Psoas muscle (tissue), 8 donors: ENCODE data around the gene ADAMTS15. TPM values are rescaled to one million over a fixed set of nuclear protein-coding genes. Genes with fewer than 3 reads are reported as not detected.

ENCODE experiments used
- ATAC-seq, 4 donors: fragments of 200-7000 bp; cut with Tn5 transposase; one replicate each; pipeline ENCODE4 v1.9.1; 2020; ENCODE audit warnings: moderate library complexity in 3 of 4, mild to moderate bottlenecking in 2 of 4
- DNase-seq, 2 donors: peaks; one replicate each; pipeline ENCODE4 v3.0.0-alpha.2; 2020
- H3K27ac ChIP-seq: fragments of 200-600 bp; one replicate; pipeline ENCODE4 v1.8.0; 2022
- H3K27me3 ChIP-seq, 3 donors: fragments of 200-600 bp in 1 of 3; one replicate each; pipeline versions ENCODE4 v1.6.1 to v1.8.0; 2013 to 2022; ENCODE audit warnings: low read length in 2 of 3, mild to moderate bottlenecking in 2 of 3, moderate library complexity in 1 of 3; ENCODE audit not compliant: insufficient read depth in 3 of 3
- H3K36me3 ChIP-seq, 2 donors: fragments of 200-600 bp in 1 of 2; one replicate each; pipeline versions ENCODE4 v1.6.1 to v1.8.0; 2013 to 2022; ENCODE audit warnings: low read depth in 1 of 2, mild to moderate bottlenecking in 1 of 2, moderate library complexity in 1 of 2; ENCODE audit not compliant: insufficient read depth in 1 of 2
- H3K4me1 ChIP-seq: fragments of 200-600 bp; one replicate; pipeline ENCODE4 v1.8.0; 2022
- H3K4me3 ChIP-seq: fragments of 200-600 bp; one replicate; pipeline ENCODE4 v1.8.0; 2022; ENCODE audit warnings: mild to moderate bottlenecking
- H3K9me3 ChIP-seq: fragments of 200-600 bp; one replicate; pipeline ENCODE4 v1.8.0; 2022
- WGBS, 3 donors: extraction: QIAGEN DNeasy Blood & Tissue Kit; methylation state at CpG; one replicate each; pipeline versions ENCODE4 v1.1.6 to v1.1.7; 2013; 5-methylcytosine and 5-hydroxymethylcytosine counted together
- intact Hi-C, 2 donors: fragments of 100-400 bp; cut with DNase I; formaldehyde crosslinking; loops; one replicate each; pipeline versions ENCODE4 v1.11.0 to v1.14.2; 2022
- polyA plus RNA-seq, 3 donors: library from polyadenylated mRNA; stranded (reverse); fragments of 200-250 nt; gene quantifications; one replicate each; pipeline ENCODE4 v1.2.3, GENCODE V29; 2013
- total RNA-seq, 4 donors: library from RNA; stranded (reverse); fragmentation: NEBNext Ultra II Directional in 2 of 4; extraction: Animal tissue kit (Norgen Biotek cat#: 25700) in 2 of 4; gene quantifications; one replicate each; pipeline versions ENCODE4 v1.2.1 to v1.2.4, GENCODE V29; 2021 to 2023
- TF ChIP-seq, protein P1 (sequence below): fragments of 200-600 bp; IDR thresholded peaks from one replicate; pipeline ENCODE4 v1.8.0; 2022; ENCODE audit warnings: antibody characterized with exemption
- donor health status: healthy with polysubstance abuse.
- donor health status: DM: no; HTN: no; CAD: no; lungs with moderate emphysema.
- donor health status: Bipolar disorder and iron deficiency.
- donor health status: healthy.
- donor health status: DM: yes; HTN: yes; CAD: no.
- donor health status: DM: no; HTN: no; CAD: no.
- donor health status: DM: no; HTN: no; CAD: no.
- donor health status: DM: yes; HTN: yes; CAD: no.

Gene ADAMTS15
- total and polyA plus RNA-seq, 7 donors = 0.66 to 3.1 (median 1.6) TPM

DNA sequence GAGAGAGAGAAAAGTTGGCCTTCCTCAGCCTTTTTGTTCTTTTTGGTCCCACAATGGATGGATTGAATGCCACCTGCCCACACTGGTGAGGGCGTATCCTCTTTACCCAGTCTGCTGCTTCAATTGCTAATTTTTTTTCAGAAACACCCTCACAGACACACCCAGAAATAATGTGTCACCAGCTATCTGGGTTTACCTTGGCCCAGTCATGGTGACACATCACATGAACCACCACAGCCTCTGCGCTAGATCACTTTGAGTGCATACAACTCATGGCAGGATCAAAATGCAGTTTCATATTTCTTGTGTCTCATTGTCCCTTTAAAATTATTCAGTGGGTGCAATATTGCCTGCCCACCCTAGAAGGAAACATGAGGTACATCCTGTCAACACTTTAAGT lies 63.3 kb downstream of the ADAMTS15 start:
- H3K4me3 ChIP-seq = no peak overlapping the region
- peaks cover 25% of the 10 kb centered on the region for H3K4me1 ChIP-seq
- intact Hi-C loops = loop anchor here in 1 of 2 donors (10.0 kb wide), 1 partner anchor 143 kb away; no protein-coding TSS in a partner anchor
- TF ChIP-seq, protein P1, sequence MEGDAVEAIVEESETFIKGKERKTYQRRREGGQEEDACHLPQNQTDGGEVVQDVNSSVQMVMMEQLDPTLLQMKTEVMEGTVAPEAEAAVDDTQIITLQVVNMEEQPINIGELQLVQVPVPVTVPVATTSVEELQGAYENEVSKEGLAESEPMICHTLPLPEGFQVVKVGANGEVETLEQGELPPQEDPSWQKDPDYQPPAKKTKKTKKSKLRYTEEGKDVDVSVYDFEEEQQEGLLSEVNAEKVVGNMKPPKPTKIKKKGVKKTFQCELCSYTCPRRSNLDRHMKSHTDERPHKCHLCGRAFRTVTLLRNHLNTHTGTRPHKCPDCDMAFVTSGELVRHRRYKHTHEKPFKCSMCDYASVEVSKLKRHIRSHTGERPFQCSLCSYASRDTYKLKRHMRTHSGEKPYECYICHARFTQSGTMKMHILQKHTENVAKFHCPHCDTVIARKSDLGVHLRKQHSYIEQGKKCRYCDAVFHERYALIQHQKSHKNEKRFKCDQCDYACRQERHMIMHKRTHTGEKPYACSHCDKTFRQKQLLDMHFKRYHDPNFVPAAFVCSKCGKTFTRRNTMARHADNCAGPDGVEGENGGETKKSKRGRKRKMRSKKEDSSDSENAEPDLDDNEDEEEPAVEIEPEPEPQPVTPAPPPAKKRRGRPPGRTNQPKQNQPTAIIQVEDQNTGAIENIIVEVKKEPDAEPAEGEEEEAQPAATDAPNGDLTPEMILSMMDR = no peak
- DNase-seq (no peak), ATAC-seq (no peak)
- H3K9me3 ChIP-seq = no peaks in the 10 kb centered on the region
- no peaks in the 10 kb centered on the region for H3K27me3 ChIP-seq
- WGBS, 3 donors = 73 to 99% (median 95%) methylated on average over 2 of the region's 2 CpGs
- no peak overlapping the region for H3K27ac ChIP-seq
- no peaks in the 10 kb centered on the region for H3K36me3 ChIP-seq

DNA sequence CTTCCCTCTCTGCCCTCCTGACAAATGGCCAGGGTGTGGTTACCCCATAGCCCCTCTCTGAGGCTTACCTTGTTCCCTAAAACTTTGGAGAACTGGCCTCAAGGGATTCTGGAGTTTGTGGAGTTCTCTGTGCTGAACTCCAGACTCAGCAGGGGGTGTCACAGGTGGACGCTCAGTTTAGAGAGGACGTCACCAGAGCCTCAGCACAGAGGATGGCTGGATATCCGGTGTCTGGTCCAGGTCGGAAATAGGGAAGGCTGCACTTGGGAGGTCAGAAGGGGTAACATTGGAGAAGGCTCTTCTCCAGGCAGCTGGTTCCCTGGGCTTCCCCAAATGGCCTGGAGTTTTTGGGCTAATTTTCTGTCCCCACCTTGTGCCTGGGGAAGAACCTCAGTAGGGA lies 64.2 kb downstream of the ADAMTS15 start:
- intact Hi-C loops = loop anchor here in 1 of 2 donors (10.0 kb wide), 1 partner anchor 142 kb away; no protein-coding TSS in a partner anchor
- peak overlapping the region; percentile 34 for H3K27ac ChIP-seq
- peaks cover 25% of the 10 kb centered on the region for H3K4me1 ChIP-seq

DNA sequence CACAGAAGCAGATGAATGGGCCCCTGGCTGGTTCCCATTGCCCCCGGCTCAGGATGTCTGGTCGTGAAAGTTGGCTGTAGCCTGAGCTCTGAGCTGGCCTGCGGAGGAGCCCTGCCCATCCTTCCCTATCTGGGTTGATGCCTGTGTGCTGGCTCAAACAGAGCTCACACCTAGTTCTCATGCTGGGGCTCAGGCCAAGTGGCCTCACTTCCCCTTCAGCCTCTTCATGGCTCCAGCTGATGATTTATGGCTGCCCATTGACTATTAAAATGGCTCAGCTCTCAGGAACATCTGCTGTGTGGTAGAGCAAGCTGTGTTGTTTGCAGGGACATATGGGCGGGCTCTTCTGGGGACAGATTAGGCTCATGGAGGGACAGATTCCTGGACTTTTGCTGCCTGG lies 64.7 kb downstream of the ADAMTS15 start:
- intact Hi-C loops = loop anchor here in 1 of 2 donors (10.0 kb wide), 1 partner anchor 142 kb away; no protein-coding TSS in a partner anchor
- H3K4me1 ChIP-seq = peaks cover 25% of the 10 kb centered on the region
- TF ChIP-seq, protein P1 = no peak
- no peaks in the 10 kb centered on the region for H3K36me3 ChIP-seq
- peak; percentile 37 to 90 for DNase-seq
- no peaks in the 10 kb centered on the region for H3K27me3 ChIP-seq
- no peak overlapping the region for H3K4me3 ChIP-seq
- peak overlapping the region; percentile 34 for H3K27ac ChIP-seq
- no peaks in the 10 kb centered on the region for H3K9me3 ChIP-seq
- WGBS, 3 donors = 8 to 14% (median 9%) methylated on average over 4 of the region's 4 CpGs
- ATAC-seq = peak; percentile 77 to 95 (median 88)

More for the DNA sequence above, 64.2 kb downstream of the ADAMTS15 start:
- no peak overlapping the region for H3K4me3 ChIP-seq
- TF ChIP-seq, protein P1 = no peak
- H3K27me3 ChIP-seq = no peaks in the 10 kb centered on the region
- no peak for DNase-seq
- 20 to 40% (median 35%) methylated on average over 4 of the region's 4 CpGs for WGBS, 3 donors
- no peaks in the 10 kb centered on the region for H3K9me3 ChIP-seq
- peak; percentile 43 to 57 (median 50) for ATAC-seq
- H3K36me3 ChIP-seq = no peaks in the 10 kb centered on the region

- peaks cover 25% of the 10 kb centered on the region for H3K4me1 ChIP-seq
- H3K27me3 ChIP-seq = no peaks in the 10 kb centered on the region
- intact Hi-C loops = loop anchor here in 1 of 2 donors (10.0 kb wide), 1 partner anchor 140 kb away; no protein-coding TSS in a partner anchor
- H3K9me3 ChIP-seq = no peaks in the 10 kb centered on the region
- no peak for DNase-seq
- H3K27ac ChIP-seq = no peak overlapping the region
- ATAC-seq = no peak
- H3K36me3 ChIP-seq = no peaks in the 10 kb centered on the region
- H3K4me3 ChIP-seq = no peak overlapping the region
- TF ChIP-seq, protein P1 = no peak
Observed at GRCh38 chr11:130514316-130514715, 65.9 kb downstream of the ADAMTS15 start.

DNA sequence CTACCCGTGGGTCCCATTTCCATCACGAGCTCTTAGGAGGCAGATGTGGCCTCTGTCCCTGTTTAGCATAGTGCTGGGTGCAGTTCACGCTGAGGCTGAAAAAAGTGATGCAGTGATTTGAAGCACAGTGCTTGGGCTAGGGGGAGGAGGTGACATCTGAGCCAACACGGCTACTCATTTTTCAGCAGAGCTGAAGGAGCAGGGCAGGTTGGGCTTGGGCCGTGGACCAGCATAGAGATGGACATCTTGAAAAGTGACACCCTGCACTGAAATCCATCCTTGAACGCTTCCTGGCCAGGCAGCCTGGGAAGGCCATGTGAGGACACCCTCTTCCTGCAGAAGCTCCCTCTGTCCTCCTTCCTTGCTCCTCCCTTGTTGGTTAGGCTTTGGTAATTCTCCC lies 66.4 kb downstream of the ADAMTS15 start:
- Histone ChIP-seq H3K4me3 (no peak overlapping the region), H3K27me3 (no peaks in the 10 kb centered on the region), H3K36me3 (no peaks in the 10 kb centered on the region), H3K4me1 (peaks cover 25% of the 10 kb centered on the region), H3K27ac (no peak overlapping the region), H3K9me3 (no peaks in the 10 kb centered on the region)
- DNase-seq (peak; percentile 30 to 65), ATAC-seq (peak; percentile 53 to 70 (median 65))
- whole genome bisulfite sequencing, 3 donors = 30 to 39% (median 31%) methylated on average over 6 of the region's 6 CpGs
- TF ChIP-seq, protein P1 = no peak
- intact Hi-C loops = loop anchor here in 1 of 2 donors (10.0 kb wide), 1 partner anchor 140 kb away; no protein-coding TSS in a partner anchor
